DMS79 (cell line): ENCODE data around the gene CREB5.

ENCODE experiments used
- DNase-seq: peaks from one replicate; lab custom pipeline; 2025; lab: John Stamatoyannopoulos, UW

The CREB5 gene

GRCh38 chr7:28684650-28685241 lies 272.4 kb downstream of the CREB5 start:
- no peak for DNase-seq

GRCh38 chr7:28685242-28685643 lies 272.9 kb downstream of the CREB5 start:
- no peak for DNase-seq

- peak; percentile 64 for DNase-seq
Observed at GRCh38 chr7:28685644-28686417, 273.5 kb downstream of the CREB5 start.

- DNase-seq: no peak
Observed at GRCh38 chr7:28686418-28686800, 274.1 kb downstream of the CREB5 start.

GRCh38 chr7:28687537-28687936 lies 275.2 kb downstream of the CREB5 start:
- no peak for DNase-seq

GRCh38 chr7:28688174-28688573 lies 275.9 kb downstream of the CREB5 start:
- DNase-seq: no peak

GRCh38 chr7:28688651-28689050 lies 276.3 kb downstream of the CREB5 start:
- no peak for DNase-seq

GRCh38 chr7:28695300-28696295 lies 283.3 kb downstream of the CREB5 start:
- DNase-seq: no peak

- no peak for DNase-seq
Observed at GRCh38 chr7:28697913-28698563, 285.7 kb downstream of the CREB5 start.

- DNase-seq: no peak
Observed at GRCh38 chr7:28698840-28699239, 286.5 kb downstream of the CREB5 start.

GRCh38 chr7:28700096-28700495 lies 287.8 kb downstream of the CREB5 start:
- no peak for DNase-seq

- peak; percentile 14 for DNase-seq
Observed at GRCh38 chr7:28700790-28701203, 288.5 kb downstream of the CREB5 start.

- DNase-seq: no peak
Observed at GRCh38 chr7:28701731-28702130, 289.4 kb downstream of the CREB5 start.

- DNase-seq: no peak
Observed at GRCh38 chr7:28702171-28702570, 289.9 kb downstream of the CREB5 start.

- no peak for DNase-seq
Observed at GRCh38 chr7:28703037-28703765, 290.9 kb downstream of the CREB5 start.

GRCh38 chr7:28704706-28705105 lies 292.4 kb downstream of the CREB5 start:
- DNase-seq: no peak

GRCh38 chr7:28705350-28705749 lies 293.0 kb downstream of the CREB5 start:
- no peak for DNase-seq

- DNase-seq: no peak
Observed at GRCh38 chr7:28706584-28706983, 294.3 kb downstream of the CREB5 start.

GRCh38 chr7:28707291-28707690 lies 295.0 kb downstream of the CREB5 start:
- no peak for DNase-seq

- peak; percentile 14 for DNase-seq
Observed at GRCh38 chr7:28708033-28708951, 296.0 kb downstream of the CREB5 start.
